Measurements from ENCODE around the gene ALOX5.
"Not testable (repeated sequence)": the region's sequence is repeated elsewhere in the genome, so short reads cannot be mapped to it uniquely, and the experiment has no call there.

Gene ALOX5

GRCh38 chr10:45373576-45374349 lies at the start of gene ALOX5:
ALOX5 (plus strand) TSS chr10:45374216; CDS start chr10:45374280, 64 bp downstream.
- no peak for DNase-seq

- no peak for DNase-seq
Measured at GRCh38 chr10:45325116-45325515, 48.9 kb upstream of the ALOX5 start.

- not testable (repeated sequence) for DNase-seq
Measured at GRCh38 chr10:45326864-45327263, 47.2 kb upstream of the ALOX5 start.

- not testable (repeated sequence) for DNase-seq
Measured at GRCh38 chr10:45331824-45332223, 42.2 kb upstream of the ALOX5 start.

GRCh38 chr10:45339894-45340293 lies 34.1 kb upstream of the ALOX5 start:
- no peak for DNase-seq

- DNase-seq = not testable (repeated sequence)
Measured at GRCh38 chr10:45340420-45340819, 33.6 kb upstream of the ALOX5 start.

GRCh38 chr10:45346652-45347335 lies 27.2 kb upstream of the ALOX5 start:
- DNase-seq = not testable (repeated sequence)

GRCh38 chr10:45347464-45347863 lies 26.6 kb upstream of the ALOX5 start:
- DNase-seq = not testable (repeated sequence)

GRCh38 chr10:45348196-45348765 lies 25.7 kb upstream of the ALOX5 start:
- DNase-seq = not testable (repeated sequence)

- DNase-seq = no peak
Measured at GRCh38 chr10:45353186-45353585, 20.8 kb upstream of the ALOX5 start.

- DNase-seq = no peak
Measured at GRCh38 chr10:45354261-45354660, 19.8 kb upstream of the ALOX5 start.

GRCh38 chr10:45355494-45355893 lies 18.5 kb upstream of the ALOX5 start:
- no peak for DNase-seq

GRCh38 chr10:45358961-45359360 lies 15.1 kb upstream of the ALOX5 start:
- not testable (repeated sequence) for DNase-seq

- DNase-seq = not testable (repeated sequence)
Measured at GRCh38 chr10:45361983-45362799, 11.8 kb upstream of the ALOX5 start.

GRCh38 chr10:45367643-45368042 lies 6.4 kb upstream of the ALOX5 start:
- not testable (repeated sequence) for DNase-seq

GRCh38 chr10:45368181-45368580 lies 5.8 kb upstream of the ALOX5 start:
- DNase-seq = no peak

- no peak for DNase-seq
Measured at GRCh38 chr10:45370202-45370955, 3.6 kb upstream of the ALOX5 start.

- DNase-seq = no peak
Measured at GRCh38 chr10:45371560-45371959, 2.5 kb upstream of the ALOX5 start.

- DNase-seq = no peak
Measured at GRCh38 chr10:45372251-45372951, 1.6 kb upstream of the ALOX5 start.

- peak; percentile 19 for DNase-seq
Measured at GRCh38 chr10:45373003-45373575, 927 bp upstream of the ALOX5 start.

Measured in activated T-cell treated with anti-CD3 and anti-CD28 coated beads for 4 hours (primary cell).